HL-60 (cell line): Measurements from ENCODE around the gene ANP32B.

ENCODE experiments used
- CTCF ChIP-seq: IDR thresholded peaks from one replicate; pipeline ENCODE4 v1.5.1; 2011; ENCODE audit warnings: low read length, control low read depth, inconsistent platforms; ENCODE audit not compliant: insufficient read depth
- GABPA ChIP-seq: IDR thresholded peaks from 2 replicates; pipeline ENCODE4 v1.6.1; 2012; ENCODE audit warnings: low read depth
- POLR2AphosphoS5 ChIP-seq: IDR thresholded peaks from 2 replicates; pipeline ENCODE4 v1.6.1; 2012; ENCODE audit warnings: low read depth
- REST ChIP-seq: IDR thresholded peaks from 2 replicates; pipeline ENCODE4 v1.6.1; 2012; ENCODE audit warnings: low read depth; ENCODE audit not compliant: insufficient replicate concordance

- TF ChIP-seq CTCF (peak; percentile 67), POLR2AphosphoS5 (no peak), REST (no peak), GABPA (no peak)
Measured at GRCh38 chr9:97982683-97983588, at the start of gene ANP32B.
